Measurements from ENCODE around the gene INTS12.
"Not testable (repeated sequence)": the region's sequence is repeated elsewhere in the genome, so short reads cannot be mapped to it uniquely, and the experiment has no call there.

INTS12 gene

GRCh38 chr4:105698607-105699006, 9.9 kb downstream of the INTS12 start:
- Histone ChIP-seq H3K27me3 (no peaks in the 10 kb centered on the region), H3K9me3 (no peaks in the 10 kb centered on the region), H3K4me1 (no peaks in the 10 kb centered on the region), H3K36me3 (peaks cover 15% of the 10 kb centered on the region), H3K4me3 (ENCODE audit: low read depth, low read length) (no peak overlapping the region)
- DNase-seq = no peak
- no peak for TF ChIP-seq CTCF (IDR thresholded peaks at IDR 0.05; ENCODE audit: low read depth, low read length)

GRCh38 chr4:105695832-105696231, 12.7 kb downstream of the INTS12 start:
- not testable (repeated sequence) for H3K4me1 ChIP-seq; DNase-seq; H3K9me3 ChIP-seq; H3K4me3 ChIP-seq (ENCODE audit: low read depth, low read length); H3K27me3 ChIP-seq
- peaks cover 30% of the 10 kb centered on the region for H3K36me3 ChIP-seq

DNA sequence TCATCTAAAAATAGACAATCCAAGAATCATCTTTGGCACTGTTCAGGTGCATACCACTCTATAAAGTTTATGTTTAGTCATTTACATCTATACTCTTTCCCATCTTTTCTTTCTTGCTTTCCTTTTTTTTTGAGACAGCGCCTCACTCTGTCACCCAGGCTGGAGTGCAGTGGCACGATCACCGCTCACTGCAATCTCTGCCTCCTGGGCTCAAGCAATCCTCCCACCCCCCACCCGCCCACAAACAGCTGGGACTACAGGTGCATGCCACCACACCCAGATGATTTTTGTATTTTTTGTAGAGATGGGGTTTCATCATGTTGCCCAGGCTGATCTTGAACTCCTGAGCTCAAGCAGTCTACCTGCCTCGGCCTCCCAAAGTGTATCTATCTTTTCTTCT, 13.7 kb downstream of the INTS12 start:
- H3K9me3 ChIP-seq; DNase-seq; H3K27me3 ChIP-seq; H3K4me1 ChIP-seq; H3K4me3 ChIP-seq (ENCODE audit: low read depth, low read length): not testable (repeated sequence)
- peaks cover 33% of the 10 kb centered on the region for H3K36me3 ChIP-seq

- H3K4me3 ChIP-seq (ENCODE audit: low read depth, low read length) = no peak overlapping the region
- TF ChIP-seq CTCF (IDR thresholded peaks at IDR 0.05; ENCODE audit: low read depth, low read length) = no peak
- DNase-seq = no peak
- no peaks in the 10 kb centered on the region for H3K4me1 ChIP-seq
- no peaks in the 10 kb centered on the region for H3K9me3 ChIP-seq
- H3K36me3 ChIP-seq = peaks cover 56% of the 10 kb centered on the region
- no peaks in the 10 kb centered on the region for H3K27me3 ChIP-seq
These were observed 21.9 kb downstream of the INTS12 start for GRCh38 chr4:105686571-105686970.

DNA sequence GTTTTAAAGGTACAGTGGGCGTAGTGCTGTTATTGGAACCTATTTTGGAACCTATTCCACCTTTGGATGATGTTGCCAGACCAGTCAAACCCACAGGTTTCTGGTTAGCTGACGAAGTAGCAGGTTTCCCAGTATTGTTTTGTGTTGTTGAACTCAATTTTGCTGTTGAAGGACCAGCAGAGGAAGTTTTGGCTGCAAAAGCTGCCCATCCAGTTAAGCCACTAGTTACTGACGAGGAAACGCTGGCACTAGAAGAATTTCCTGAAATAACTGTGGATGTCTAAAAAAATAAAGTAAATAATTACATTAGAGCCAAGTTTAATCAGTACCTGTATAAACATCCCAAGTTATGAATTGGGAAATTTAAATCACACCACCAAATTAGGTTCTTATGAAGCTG, 25.5 kb downstream of the INTS12 start:
- no peak for DNase-seq
- H3K4me3 ChIP-seq (ENCODE audit: low read depth, low read length) = no peak overlapping the region
- no peaks in the 10 kb centered on the region for H3K9me3 ChIP-seq
- H3K27me3 ChIP-seq = no peaks in the 10 kb centered on the region
- H3K4me1 ChIP-seq = no peaks in the 10 kb centered on the region
- no peak for TF ChIP-seq CTCF (IDR thresholded peaks at IDR 0.05; ENCODE audit: low read depth, low read length)
- peaks cover 37% of the 10 kb centered on the region for H3K36me3 ChIP-seq

DNA sequence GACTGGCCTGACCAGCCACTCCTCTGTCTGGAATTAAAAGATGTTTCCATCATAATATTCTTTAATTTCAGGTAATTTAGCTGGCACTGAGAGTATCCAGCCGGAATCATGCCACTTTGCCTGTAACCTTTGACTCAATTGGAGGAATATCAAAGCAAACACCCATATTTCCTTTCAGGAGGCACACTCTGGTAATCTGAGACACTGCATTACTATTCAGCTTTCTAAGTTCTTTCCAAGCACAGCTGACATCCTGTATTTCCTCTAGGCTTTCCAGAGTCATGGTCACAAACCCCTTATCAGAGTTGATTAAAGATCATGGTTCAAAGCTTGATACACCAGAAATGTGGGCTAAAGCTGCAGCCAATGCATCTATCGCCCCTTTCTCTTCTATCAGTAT, 29.3 kb downstream of the INTS12 start:
- no peak for DNase-seq

DNA sequence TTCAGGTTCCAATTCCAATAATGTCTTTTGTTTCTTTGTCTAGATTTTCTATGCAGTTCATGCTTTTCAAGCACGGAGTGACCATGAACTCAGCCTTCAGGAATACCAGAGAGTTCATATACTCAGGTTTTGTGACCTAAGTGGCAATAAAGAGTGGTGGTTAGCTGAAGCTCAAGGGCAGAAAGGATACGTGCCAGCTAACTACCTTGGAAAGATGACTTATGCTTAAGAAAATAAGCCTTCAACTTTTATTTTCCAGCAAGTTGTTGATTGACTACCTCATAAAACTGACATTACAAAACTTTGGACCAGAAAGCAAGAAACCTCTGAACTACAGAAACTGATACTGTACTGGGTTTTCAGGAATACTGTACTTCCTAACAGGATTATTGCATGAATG, 30.8 kb downstream of the INTS12 start:
- Histone ChIP-seq H3K4me3 (ENCODE audit: low read depth, low read length) (no peak overlapping the region), H3K9me3 (no peaks in the 10 kb centered on the region), H3K27me3 (no peaks in the 10 kb centered on the region), H3K36me3 (peaks cover 9% of the 10 kb centered on the region), H3K4me1 (no peaks in the 10 kb centered on the region)
- DNase-seq = no peak
- no peak for TF ChIP-seq CTCF (IDR thresholded peaks at IDR 0.05; ENCODE audit: low read depth, low read length)

More for the DNA sequence above, 29.3 kb downstream of the INTS12 start:
- TF ChIP-seq CTCF (IDR thresholded peaks at IDR 0.05; ENCODE audit: low read depth, low read length) = no peak
- no peak overlapping the region for H3K4me3 ChIP-seq (ENCODE audit: low read depth, low read length)
- no peaks in the 10 kb centered on the region for H3K27me3 ChIP-seq
- no peaks in the 10 kb centered on the region for H3K9me3 ChIP-seq
- no peaks in the 10 kb centered on the region for H3K4me1 ChIP-seq
- H3K36me3 ChIP-seq = peaks cover 15% of the 10 kb centered on the region
